NT2/D1 (cell line): ENCODE results near the gene AGAP1.

Experiments used
- DNase-seq: peaks from one replicate; pipeline ENCODE4 v3.0.0-alpha.2; 2011; ENCODE audit warnings: low read depth, low spot score
- H3K27me3 ChIP-seq: 2 replicates; pipeline ENCODE4 v1.6.0; 2011; ENCODE audit warnings: mild to moderate bottlenecking; ENCODE audit not compliant: insufficient read length, insufficient read depth
- H3K36me3 ChIP-seq: 2 replicates; pipeline ENCODE4 v1.6.1; 2011; ENCODE audit warnings: mild to moderate bottlenecking, low read length, mixed read lengths; ENCODE audit not compliant: insufficient read depth, insufficient read length
- H3K4me1 ChIP-seq: 2 replicates; pipeline ENCODE4 v1.5.1; 2011; ENCODE audit not compliant: insufficient read depth, insufficient read length
- H3K4me3 ChIP-seq: 2 replicates; pipeline ENCODE4 v1.5.1; 2011; ENCODE audit warnings: low read depth; ENCODE audit not compliant: insufficient read length
- H3K9ac ChIP-seq: 2 replicates; pipeline ENCODE4 v1.6.0; 2011; ENCODE audit warnings: low read depth; ENCODE audit not compliant: insufficient read length
- H3K9me3 ChIP-seq: 2 replicates; pipeline ENCODE4 v1.5.1; 2011; ENCODE audit warnings: mild to moderate bottlenecking, low read length; ENCODE audit not compliant: insufficient read depth
- SUZ12 ChIP-seq: IDR thresholded peaks from 2 replicates; pipeline ENCODE4 v1.6.1; 2011; ENCODE audit not compliant: insufficient read length, insufficient read depth; ENCODE audit errors: extremely low read depth
- YY1 ChIP-seq: IDR thresholded peaks from 2 replicates; pipeline ENCODE4 v1.6.1; 2011; ENCODE audit not compliant: insufficient read length, insufficient read depth
- ZNF274 ChIP-seq: IDR thresholded peaks from 2 replicates; pipeline ENCODE4 v1.6.1; 2011; ENCODE audit warnings: mild to moderate bottlenecking, low read depth, low read length

The AGAP1 gene

DNA sequence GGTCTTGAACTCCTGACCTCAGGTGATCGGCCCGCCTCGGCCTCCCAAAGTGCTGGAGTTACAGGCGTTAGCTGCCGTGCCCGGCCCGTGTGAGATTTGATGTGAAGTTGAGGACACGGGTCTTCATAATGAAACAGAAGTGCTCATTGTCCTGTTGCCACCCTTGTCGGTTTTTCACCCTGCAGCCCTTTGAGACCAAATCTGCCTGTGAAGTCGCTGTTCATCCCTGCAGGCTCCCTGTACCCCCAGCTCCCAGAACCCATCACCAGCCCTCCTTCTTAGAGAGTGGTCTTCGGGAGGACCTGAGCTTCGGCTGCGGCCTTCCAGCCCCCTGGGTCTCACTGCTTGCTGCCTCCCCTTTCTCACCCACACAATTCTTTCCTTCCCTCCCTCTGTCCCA is 349.1 kb downstream of the AGAP1 start:
- H3K9ac ChIP-seq: no peak overlapping the region
- no peaks in the 10 kb centered on the region for H3K4me1 ChIP-seq
- no peaks in the 10 kb centered on the region for H3K36me3 ChIP-seq
- H3K4me3 ChIP-seq: no peak overlapping the region
- DNase-seq: no peak
- H3K27me3 ChIP-seq: no peaks in the 10 kb centered on the region
- TF ChIP-seq SUZ12: no peak
- no peak for TF ChIP-seq ZNF274
- TF ChIP-seq YY1: no peak
- no peaks in the 10 kb centered on the region for H3K9me3 ChIP-seq

DNA sequence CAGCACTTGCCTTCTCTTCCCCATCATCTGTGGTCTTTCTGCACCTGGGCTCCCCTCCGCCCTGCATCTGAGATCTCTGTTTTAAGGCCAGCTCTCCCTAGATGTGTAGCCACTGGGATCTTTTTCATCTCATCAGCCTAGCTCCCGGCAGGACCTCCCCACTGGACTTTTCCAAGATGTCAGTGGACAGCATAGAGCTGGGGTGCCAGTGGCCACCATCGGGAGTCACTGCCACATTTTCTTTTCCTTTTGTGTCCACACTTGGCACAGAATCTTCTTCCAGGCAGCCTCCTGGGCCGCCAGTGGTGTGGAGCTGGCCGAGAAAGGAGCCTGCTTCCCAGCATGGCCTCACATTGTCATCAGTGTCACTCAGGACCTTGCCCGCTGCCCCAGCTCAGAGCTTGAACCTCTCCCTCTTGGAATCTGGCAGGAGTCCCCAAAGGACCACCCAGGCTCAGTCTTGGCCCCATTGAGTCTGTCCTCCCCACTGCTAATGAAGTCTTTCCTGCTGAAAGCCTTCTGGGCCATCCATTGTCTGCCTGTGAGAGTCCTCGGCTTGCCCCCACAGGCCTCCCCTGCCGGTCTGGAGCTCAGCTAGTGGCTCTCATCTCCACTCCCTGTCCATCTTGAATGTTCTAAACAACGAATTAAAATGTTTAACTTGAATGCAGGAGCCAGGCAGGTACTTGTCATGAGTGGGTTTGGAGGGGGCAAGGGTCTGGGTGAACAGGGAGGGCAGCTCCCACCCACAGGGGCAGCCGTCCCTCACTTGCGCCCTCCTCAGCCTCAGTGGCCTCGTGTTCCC is 349.9 kb downstream of the AGAP1 start:
- DNase-seq: no peak
- no peaks in the 10 kb centered on the region for H3K4me1 ChIP-seq
- H3K27me3 ChIP-seq: no peaks in the 10 kb centered on the region
- TF ChIP-seq ZNF274 (no peak), SUZ12 (no peak), YY1 (no peak)
- no peak overlapping the region for H3K4me3 ChIP-seq
- no peaks in the 10 kb centered on the region for H3K36me3 ChIP-seq
- no peak overlapping the region for H3K9ac ChIP-seq
- H3K9me3 ChIP-seq: no peaks in the 10 kb centered on the region

DNA sequence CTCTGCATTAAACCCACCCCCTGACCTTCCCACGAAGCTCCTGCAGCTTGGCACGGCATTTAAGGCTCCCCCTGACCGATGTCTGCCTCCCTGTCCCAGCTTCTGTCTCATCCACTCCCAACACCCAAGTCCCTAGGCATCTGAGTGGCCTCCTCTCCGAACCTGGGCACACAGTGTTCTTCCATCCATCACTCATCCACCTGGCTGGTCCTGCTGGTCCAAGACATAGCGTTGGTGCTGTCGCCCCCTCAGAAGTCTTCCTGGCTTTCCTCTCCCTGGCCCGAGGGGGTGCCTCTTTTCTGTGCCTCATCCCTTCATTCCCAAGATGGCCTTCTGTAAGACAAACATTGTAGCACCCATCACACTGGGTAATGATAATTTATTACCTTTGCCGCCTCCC is 350.7 kb downstream of the AGAP1 start:
- Histone ChIP-seq H3K27me3 (no peaks in the 10 kb centered on the region), H3K9ac (no peak overlapping the region), H3K9me3 (no peaks in the 10 kb centered on the region), H3K4me1 (no peaks in the 10 kb centered on the region), H3K4me3 (no peak overlapping the region), H3K36me3 (no peaks in the 10 kb centered on the region)
- TF ChIP-seq ZNF274 (no peak), YY1 (no peak), SUZ12 (no peak)
- DNase-seq: no peak

DNA sequence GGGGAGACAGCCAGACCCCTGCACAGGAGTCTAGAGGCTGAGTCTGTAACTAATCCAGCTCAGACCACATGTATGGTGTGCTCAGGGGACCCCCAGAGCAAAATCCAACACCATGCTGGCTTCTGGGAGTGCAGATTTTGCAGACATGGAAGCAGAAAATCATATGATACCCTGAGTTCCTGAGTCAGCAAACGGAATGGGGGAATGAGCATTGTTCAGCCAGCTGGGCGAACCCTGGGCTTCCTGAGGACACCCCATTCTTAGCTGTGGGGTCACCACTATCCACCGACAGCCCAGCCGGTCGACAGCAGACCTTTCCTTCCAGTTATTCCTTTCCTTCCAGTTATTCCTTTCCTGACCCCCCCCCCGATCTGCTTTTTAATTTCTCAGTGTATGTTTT is 351.4 kb downstream of the AGAP1 start:
- no peak overlapping the region for H3K4me3 ChIP-seq
- H3K4me1 ChIP-seq: no peaks in the 10 kb centered on the region
- H3K9ac ChIP-seq: no peak overlapping the region
- H3K27me3 ChIP-seq: no peaks in the 10 kb centered on the region
- H3K36me3 ChIP-seq: no peaks in the 10 kb centered on the region
- TF ChIP-seq SUZ12: no peak
- no peak for TF ChIP-seq ZNF274
- no peak for TF ChIP-seq YY1
- no peak for DNase-seq
- H3K9me3 ChIP-seq: no peaks in the 10 kb centered on the region

DNA sequence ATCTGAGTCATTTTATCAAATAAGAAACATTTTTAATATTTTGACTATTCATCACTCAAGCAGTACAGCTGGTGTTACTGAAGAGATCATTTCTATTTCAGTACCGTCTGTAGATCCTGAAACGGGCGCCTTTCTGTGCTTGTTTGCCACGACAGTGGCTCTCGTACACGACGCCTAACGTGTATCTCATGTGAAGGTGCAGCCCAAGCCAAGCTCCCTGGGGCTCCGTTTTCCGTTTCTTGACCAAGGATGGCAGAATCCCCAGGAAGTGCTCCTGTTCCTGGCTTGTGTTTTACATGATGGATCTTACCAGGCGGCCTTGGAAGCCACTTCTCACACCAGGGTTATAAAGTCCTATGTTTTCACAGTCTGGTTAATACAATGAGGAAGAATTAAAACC is 353.7 kb downstream of the AGAP1 start:
- H3K9me3 ChIP-seq: no peaks in the 10 kb centered on the region
- no peaks in the 10 kb centered on the region for H3K36me3 ChIP-seq
- no peak overlapping the region for H3K4me3 ChIP-seq
- no peaks in the 10 kb centered on the region for H3K4me1 ChIP-seq
- H3K9ac ChIP-seq: no peak overlapping the region
- DNase-seq: no peak
- no peaks in the 10 kb centered on the region for H3K27me3 ChIP-seq
- TF ChIP-seq ZNF274 (no peak), YY1 (no peak), SUZ12 (no peak)

DNA sequence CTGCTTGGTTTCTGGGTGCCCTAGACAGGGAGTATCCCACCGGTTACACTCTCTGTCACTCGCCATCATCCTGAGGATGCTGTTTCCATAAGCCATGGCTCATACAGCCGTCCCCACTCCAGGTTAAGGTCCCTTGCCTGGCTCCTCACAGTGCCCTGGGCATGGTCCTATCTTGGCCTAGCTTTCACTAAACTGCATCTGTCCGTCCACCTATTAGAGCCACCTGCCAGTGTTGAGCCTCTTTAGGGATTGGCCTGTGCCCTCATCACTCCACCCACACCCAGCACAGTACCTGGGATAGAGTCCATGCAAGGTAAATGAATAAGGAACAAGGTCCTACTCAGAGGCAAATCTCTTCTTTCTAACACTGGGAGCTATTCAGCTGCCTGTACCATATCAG is 354.2 kb downstream of the AGAP1 start:
- no peaks in the 10 kb centered on the region for H3K36me3 ChIP-seq
- no peak overlapping the region for H3K9ac ChIP-seq
- H3K9me3 ChIP-seq: no peaks in the 10 kb centered on the region
- H3K4me3 ChIP-seq: no peak overlapping the region
- no peak for DNase-seq
- H3K4me1 ChIP-seq: no peaks in the 10 kb centered on the region
- H3K27me3 ChIP-seq: no peaks in the 10 kb centered on the region
- no peak for TF ChIP-seq ZNF274
- no peak for TF ChIP-seq YY1
- no peak for TF ChIP-seq SUZ12

DNA sequence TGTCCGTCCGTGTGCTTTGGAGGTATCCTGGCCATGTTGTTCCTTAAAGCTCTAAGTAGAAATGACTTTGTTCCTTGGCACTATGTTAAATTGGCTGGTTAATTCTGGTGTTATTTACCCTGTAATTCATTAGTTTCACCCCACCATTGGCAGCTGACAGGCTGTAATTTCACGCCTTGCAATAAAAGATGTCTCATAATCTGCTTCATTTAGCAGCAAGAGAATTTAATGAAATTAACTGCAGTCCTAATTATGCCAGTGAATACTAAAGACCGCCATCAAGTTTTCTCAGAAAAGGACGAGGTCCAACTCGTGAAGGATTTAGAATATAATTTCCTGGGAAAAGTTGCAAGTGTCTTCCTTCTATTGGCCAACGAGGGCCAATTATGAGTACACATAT is 355.1 kb downstream of the AGAP1 start:
- no peak for TF ChIP-seq SUZ12
- no peak for TF ChIP-seq ZNF274
- TF ChIP-seq YY1: no peak
- Histone ChIP-seq H3K4me1 (no peaks in the 10 kb centered on the region), H3K4me3 (no peak overlapping the region), H3K9me3 (no peaks in the 10 kb centered on the region), H3K9ac (no peak overlapping the region), H3K36me3 (no peaks in the 10 kb centered on the region), H3K27me3 (no peaks in the 10 kb centered on the region)
- DNase-seq: no peak

DNA sequence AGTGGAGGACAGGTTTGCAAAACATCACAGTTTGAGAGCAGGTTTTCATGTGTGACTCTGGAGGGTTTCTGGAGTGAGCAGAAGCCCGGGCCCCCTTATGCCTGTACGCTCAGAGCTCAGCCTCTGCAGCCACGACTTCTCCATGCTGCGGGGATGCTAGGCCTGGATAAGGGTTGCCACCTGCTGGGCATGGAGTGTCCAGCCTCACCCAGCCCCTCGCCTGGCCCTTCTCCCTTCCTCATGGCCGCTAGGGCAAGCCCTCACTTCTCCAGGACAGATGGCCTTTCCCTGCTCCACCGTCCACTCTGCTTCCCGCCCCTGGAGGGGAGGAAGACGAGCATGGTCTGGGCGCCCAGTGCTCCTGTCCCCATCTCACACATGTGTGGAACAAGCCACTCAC is 355.6 kb downstream of the AGAP1 start:
- TF ChIP-seq ZNF274 (no peak), YY1 (no peak), SUZ12 (no peak)
- DNase-seq: no peak
- Histone ChIP-seq H3K4me1 (peaks cover 5% of the 10 kb centered on the region), H3K4me3 (no peak overlapping the region), H3K27me3 (no peaks in the 10 kb centered on the region), H3K9me3 (no peaks in the 10 kb centered on the region), H3K9ac (no peak overlapping the region), H3K36me3 (no peaks in the 10 kb centered on the region)
